H1 (cell line): Measurements from ENCODE around the gene BCL2A1. TPM values are rescaled to one million over a fixed set of nuclear protein-coding genes. Genes with fewer than 3 reads are reported as not detected.

Experiments used
- CTCF ChIA-PET: fragments of 300-600 bp; sonication (Branson Sonifier 250); formaldehyde crosslinking; loops from one replicate; lab custom pipeline; 2021; ENCODE audit not compliant: partially characterized antibody; lab: Charles Lee
- POLR2A ChIA-PET: fragments of 300-600 bp; sonication (Branson Sonifier 250); formaldehyde crosslinking; loops from one replicate; lab custom pipeline; 2021; ENCODE audit warnings: inconsistent platforms; ENCODE audit not compliant: partially characterized antibody; lab: Charles Lee
- DNase-seq, 2 experiments: peaks; one replicate each; pipeline versions ENCODE4 v3.0.0 to v3.0.0-alpha.2; 2010 to 2022; ENCODE audit warnings: low spot score in 2 of 2, low read depth in 1 of 2, mixed read lengths in 1 of 2
- FAIRE-seq: peaks from 2 replicates; lab custom pipeline; 2011; peaks lifted over from hg19 to GRCh38; lab: Jason Lieb, UNC
- H2AFZ ChIP-seq: 2 replicates; pipeline ENCODE4 v1.8.1; 2012; ENCODE audit warnings: low read length, inconsistent platforms
- H2AK5ac ChIP-seq: 2 replicates; pipeline ENCODE4 v1.6.1; 2013; ENCODE audit warnings: low read depth, low read length
- H2BK120ac ChIP-seq: replicated peaks from 2 replicates; pipeline ENCODE3; 2013; ENCODE audit warnings: low read depth, low read length, inconsistent platforms
- H2BK12ac ChIP-seq: 2 replicates; pipeline ENCODE4 v1.6.1; 2013; ENCODE audit warnings: low read depth, low read length
- H2BK15ac ChIP-seq: 2 replicates; pipeline ENCODE4 v1.6.1; 2013; ENCODE audit warnings: low read length
- H2BK20ac ChIP-seq: 2 replicates; pipeline ENCODE4 v1.6.1; 2013; ENCODE audit warnings: low read length
- H2BK5ac ChIP-seq: 2 replicates; pipeline ENCODE4 v1.6.1; 2013; ENCODE audit warnings: low read depth, low read length
- H3K14ac ChIP-seq: 2 replicates; pipeline ENCODE4 v1.6.1; 2013; ENCODE audit warnings: inconsistent platforms; ENCODE audit not compliant: insufficient read length
- H3K18ac ChIP-seq: 2 replicates; pipeline ENCODE4 v1.6.1; 2013; ENCODE audit warnings: low read length; ENCODE audit errors: extremely low read depth
- H3K23ac ChIP-seq: 2 replicates; pipeline ENCODE4 v1.6.1; 2013; ENCODE audit warnings: inconsistent platforms; ENCODE audit not compliant: insufficient read length
- H3K23me2 ChIP-seq: 2 replicates; pipeline ENCODE4 v1.6.1; 2013; ENCODE audit warnings: low read depth, low read length
- H3K27ac ChIP-seq: 2 replicates; pipeline ENCODE4 v1.6.1; 2011; ENCODE audit warnings: low read depth, low read length, inconsistent platforms
- H3K27me3 ChIP-seq, 4 experiments: replicated peaks in 1 of 4; 1 replicate in 1 of 4; 2 replicates in 3 of 4; pipeline versions ENCODE4 v1.6.1 to v1.8.1; 2011 to 2013; ENCODE audit warnings: low read length in 3 of 4, mild to moderate bottlenecking in 3 of 4, inconsistent platforms in 2 of 4, mixed read lengths in 2 of 4, moderate library complexity in 1 of 4; ENCODE audit not compliant: control insufficient read depth in 3 of 4, insufficient read depth in 3 of 4; ENCODE audit errors: extremely low read depth in 1 of 4
- H3K36me3 ChIP-seq, 4 experiments: 2 replicates each; pipeline versions ENCODE4 v1.6.1 to v1.8.1; 2011 to 2013; ENCODE audit warnings: mild to moderate bottlenecking in 4 of 4, low read length in 3 of 4, moderate library complexity in 2 of 4, control low read depth in 1 of 4, inconsistent platforms in 1 of 4; ENCODE audit not compliant: insufficient read depth in 4 of 4, control insufficient read depth in 2 of 4
- H3K4ac ChIP-seq: replicated peaks from 2 replicates; pipeline ENCODE3; 2013; ENCODE audit warnings: low read length, low read depth, mixed read lengths, inconsistent platforms; ENCODE audit not compliant: insufficient read length
- H3K4me1 ChIP-seq, 4 experiments: replicated peaks in 1 of 4; 1 replicate in 1 of 4; 2 replicates in 3 of 4; pipeline versions ENCODE4 v1.6.1 to v1.8.1; 2011 to 2013; ENCODE audit warnings: low read length in 3 of 4, inconsistent platforms in 2 of 4, mixed read lengths in 1 of 4; ENCODE audit not compliant: insufficient read depth in 4 of 4, control insufficient read depth in 3 of 4
- H3K4me2 ChIP-seq, 2 experiments: 2 replicates each; pipeline versions ENCODE4 v1.6.1 to v1.8.1; 2011 to 2013; ENCODE audit warnings: low read depth in 2 of 2, low read length in 2 of 2, control low read depth in 1 of 2, inconsistent platforms in 1 of 2, mild to moderate bottlenecking in 1 of 2; ENCODE audit not compliant: insufficient read depth in 1 of 2
- H3K4me3 ChIP-seq, 4 experiments: fragments of 200-600, 300-600 bp in 1 of 4; sonication (generic), shearing (Covaris generic), sonication (Bioruptor Twin) in 1 of 4; 2 replicates each; pipeline versions ENCODE4 v1.5.1 to v1.8.1; 2011 to 2016; ENCODE audit warnings: low read length in 4 of 4, low read depth in 3 of 4, control low read depth in 2 of 4, inconsistent platforms in 2 of 4, mild to moderate bottlenecking in 2 of 4, mixed read lengths in 1 of 4, moderate library complexity in 1 of 4; ENCODE audit not compliant: insufficient read depth in 2 of 4; ENCODE audit errors: extremely low read depth in 1 of 4
- H3K56ac ChIP-seq: replicated peaks from 2 replicates; pipeline ENCODE3; 2013; ENCODE audit warnings: low read depth, mild to moderate bottlenecking, mixed read lengths, low read length, inconsistent platforms; ENCODE audit not compliant: insufficient read length
- H3K79me1 ChIP-seq: 2 replicates; pipeline ENCODE4 v1.6.1; 2013; ENCODE audit warnings: low read depth, low read length, control low read depth
- H3K79me2 ChIP-seq, 2 experiments: 2 replicates each; pipeline versions ENCODE4 v1.6.1 to v1.8.1; 2012 to 2013; ENCODE audit warnings: low read length in 2 of 2, mild to moderate bottlenecking in 2 of 2, inconsistent platforms in 1 of 2; ENCODE audit not compliant: insufficient read depth in 2 of 2, control insufficient read depth in 1 of 2
- H3K9ac ChIP-seq, 4 experiments: replicated peaks in 1 of 4; 1 replicate in 1 of 4; 2 replicates in 3 of 4; pipeline versions ENCODE4 v1.6.1 to v1.8.1; 2011 to 2013; ENCODE audit warnings: low read depth in 3 of 4, low read length in 3 of 4, control low read depth in 2 of 4, mild to moderate bottlenecking in 2 of 4, moderate library complexity in 2 of 4, inconsistent platforms in 1 of 4; ENCODE audit errors: extremely low read depth in 1 of 4
- H3K9me3 ChIP-seq, 2 experiments: 2 replicates each; pipeline versions ENCODE4 v1.6.1 to v1.8.1; 2012 to 2013; ENCODE audit warnings: mild to moderate bottlenecking in 2 of 2, moderate library complexity in 2 of 2, control low read depth in 1 of 2, inconsistent platforms in 1 of 2, low read depth in 1 of 2, low read length in 1 of 2, mixed read lengths in 1 of 2; ENCODE audit not compliant: insufficient read depth in 2 of 2
- H4K20me1 ChIP-seq, 2 experiments: replicated peaks in 1 of 2; 2 replicates each; pipeline versions ENCODE3 to v1.8.1; 2011 to 2013; ENCODE audit warnings: inconsistent platforms in 2 of 2, low read length in 2 of 2, mild to moderate bottlenecking in 1 of 2; ENCODE audit not compliant: insufficient read depth in 2 of 2, control insufficient read depth in 1 of 2
- H4K5ac ChIP-seq: 2 replicates; pipeline ENCODE4 v1.6.1; 2013; ENCODE audit warnings: low read length, low read depth, mixed read lengths, inconsistent platforms; ENCODE audit not compliant: insufficient read length
- H4K8ac ChIP-seq: 2 replicates; pipeline ENCODE4 v1.8.0; 2013; ENCODE audit warnings: mild to moderate bottlenecking, moderate library complexity, low read length, inconsistent platforms; ENCODE audit not compliant: insufficient read depth; ENCODE audit errors: extremely low read depth
- H4K91ac ChIP-seq: replicated peaks from 2 replicates; pipeline ENCODE3; 2013; ENCODE audit warnings: low read length, mixed read lengths, inconsistent platforms; ENCODE audit not compliant: insufficient read length
- CREB1 ChIP-seq: IDR thresholded peaks from 2 replicates; pipeline ENCODE4 v1.6.1; 2012; ENCODE audit warnings: inconsistent platforms
- GABPA ChIP-seq: IDR thresholded peaks from 2 replicates; pipeline ENCODE4 v1.6.1; 2011; ENCODE audit warnings: mild to moderate bottlenecking, low read length, moderate library complexity, borderline replicate concordance; ENCODE audit not compliant: insufficient read depth
- KDM5A ChIP-seq: fragments of 200-600 bp; IDR thresholded peaks from 2 replicates; pipeline ENCODE4 v1.7.1; 2012; ENCODE audit warnings: mild to moderate bottlenecking, low read length, inconsistent platforms, mixed read lengths
- WGBS, 2 experiments: shearing (Covaris generic) in 1 of 2; methylation state at CpG; one replicate each; pipeline versions ENCODE4 v1.1.6 to v1.1.7; 2013 to 2015; ENCODE audit warnings: low lambda C conversion rate in 2 of 2, mixed read lengths in 2 of 2, inconsistent platforms in 1 of 2, low coverage in 1 of 2, missing lambda C conversion rate in 1 of 2; ENCODE audit not compliant: insufficient replicate concordance in 2 of 2, insufficient coverage in 1 of 2, insufficient read length in 1 of 2; ENCODE audit errors: extremely low coverage in 1 of 2, missing lambda C conversion rate in 1 of 2; 5-methylcytosine and 5-hydroxymethylcytosine counted together
- polyA plus RNA-seq, 7 experiments: library from polyadenylated mRNA; depleted of rRNA in 3 of 7; stranded (reverse) in 5 of 7; unstranded in 2 of 7; fragments of >200 nt in 5 of 7; fragments of 200-250 nt in 2 of 7; gene quantifications; 1 replicate in 5 of 7; 2 replicates in 1 of 7; 4 replicates in 1 of 7; pipeline versions ENCODE4 v1.2.1 to v1.2.3, GENCODE V29; 2011 to 2013; ENCODE audit warnings: missing spikeins in 2 of 7, mixed read lengths in 2 of 7
- total RNA-seq: library from RNA; stranded (reverse); fragmentation: NEBNext Ultra II Directional; extraction: Animal tissue kit (Norgen Biotek cat#: 25700); gene quantifications from 2 replicates; pipeline ENCODE4 v1.2.1, GENCODE V29; 2021

The BCL2A1 gene
- total and polyA plus RNA-seq, 2 of the 8 experiments (the other 6 are each of a cell fraction or from before 2014, with no cell fraction given), result not detected

DNA sequence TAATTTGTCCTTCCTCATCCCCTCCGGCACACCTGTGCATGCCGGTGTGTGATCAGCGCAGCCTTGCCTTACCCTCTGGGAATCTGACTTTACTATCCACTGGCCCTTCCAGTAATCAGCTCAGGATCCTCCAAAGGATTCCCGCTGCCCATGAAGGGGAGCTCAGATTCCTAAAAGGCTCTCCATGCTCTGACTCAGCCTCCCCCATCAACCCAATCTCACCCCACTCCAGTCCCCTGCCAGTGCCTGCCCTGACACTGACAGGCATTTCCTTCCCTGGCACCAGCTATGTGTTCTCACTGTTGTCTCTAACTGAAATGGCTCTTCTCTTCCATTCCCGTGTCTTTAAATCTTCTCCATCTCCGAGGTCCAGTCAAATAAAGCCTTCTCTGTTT lies 7.3 kb upstream of the BCL2A1 start:
- Histone ChIP-seq H3K4me2 (no peak overlapping the region), H3K27ac (no peak overlapping the region), H2AK5ac (no peak overlapping the region), H3K23ac (no peak overlapping the region), H2BK5ac (no peak overlapping the region), H2BK20ac (no peak overlapping the region), H3K9ac (no peak overlapping the region), H3K14ac (no peak overlapping the region), H4K5ac (no peak overlapping the region), H4K8ac (no peak overlapping the region; the same call in 1 of the 2 replicates), H3K36me3 (no peaks in the 10 kb centered on the region), H2BK120ac (no peak overlapping the region), H3K27me3 (no peaks in the 10 kb centered on the region), H3K79me1 (no peaks in the 10 kb centered on the region), H3K79me2 (no peaks in the 10 kb centered on the region), H3K4me1 (no peaks in the 10 kb centered on the region; a peak in 1 of 7 replicates), H3K23me2 (no peaks in the 10 kb centered on the region), H3K18ac (no peak overlapping the region), H3K4ac (no peak overlapping the region), H3K56ac (no peak overlapping the region), H2AFZ (no peak overlapping the region), H3K4me3 (no peak overlapping the region), H4K91ac (no peak overlapping the region), H2BK12ac (no peak overlapping the region), H3K9me3 (no peaks in the 10 kb centered on the region), H2BK15ac (no peak overlapping the region), H4K20me1 (no peaks in the 10 kb centered on the region)
- TF ChIP-seq KDM5A, result no peak
- TF ChIP-seq CREB1, result no peak
- TF ChIP-seq GABPA, result no peak
- ChIA-PET POLR2A (interaction anchor here (1.1 kb wide), 1 partner anchor 55 kb away, joined by 3 read pairs; no protein-coding TSS in a partner anchor), CTCF (interaction anchor here (0.8 to 1.6 kb wide), 3 partner anchors 10 to 125 kb away, joined by 3 to 5 read pairs (median 4); no protein-coding TSS in a partner anchor)
- WGBS, 2 experiments, result 92% methylated on average over 6 of the region's 6 CpGs; no CpG with 5 or more reads in 1 of the 2 experiments
- no peak for DNase-seq
- FAIRE-seq, result no peak
